ENCODE results near the gene ANTXRL. TPM values are rescaled to one million over a fixed set of nuclear protein-coding genes. Genes with fewer than 3 reads are reported as not detected.
"Not testable (repeated sequence)": the region's sequence is repeated elsewhere in the genome, so short reads cannot be mapped to it uniquely, and the experiment has no call there.

ANTXRL gene
- total and polyA plus RNA-seq, 2 experiments from 2014 or later = not detected

- DNase-seq (ENCODE audit: low read depth in 1 of 2, low spot score in 1 of 2) = no peak
- peaks cover 9% of the 10 kb centered on the region for H3K4me1 ChIP-seq (ENCODE audit: low read depth)
- no peaks in the 10 kb centered on the region for H3K9me3 ChIP-seq (ENCODE audit: low read depth)
- no peak for TF ChIP-seq CTCF (IDR thresholded peaks at IDR 0.05; ENCODE audit: low read depth, low read length)
- H3K27ac ChIP-seq = no peak overlapping the region
- H3K4me3 ChIP-seq = no peak overlapping the region
- H3K36me3 ChIP-seq = no peaks in the 10 kb centered on the region
- no peaks in the 10 kb centered on the region for H3K27me3 ChIP-seq
These were observed 19.4 kb upstream of the ANTXRL start for GRCh38 chr10:46267132-46267985.

GRCh38 chr10:46268076-46268881, 18.5 kb upstream of the ANTXRL start:
- Histone ChIP-seq H3K27me3 (no peaks in the 10 kb centered on the region), H3K4me1 (ENCODE audit: low read depth) (peaks cover 9% of the 10 kb centered on the region), H3K36me3 (no peaks in the 10 kb centered on the region), H3K4me3 (no peak overlapping the region), H3K9me3 (ENCODE audit: low read depth) (no peaks in the 10 kb centered on the region), H3K27ac (no peak overlapping the region)
- DNase-seq (ENCODE audit: low read depth in 1 of 2, low spot score in 1 of 2) = no peak
- TF ChIP-seq CTCF (IDR thresholded peaks at IDR 0.05; ENCODE audit: low read depth, low read length) = no peak

- not testable (repeated sequence) for H3K4me3 ChIP-seq, H3K27ac ChIP-seq
- DNase-seq (ENCODE audit: low read depth in 1 of 2, low spot score in 1 of 2) = peak in 1 of 2 donors; percentile 56
These were observed 17.2 kb upstream of the ANTXRL start for GRCh38 chr10:46269554-46270053.

GRCh38 chr10:46270086-46270811, 16.5 kb upstream of the ANTXRL start:
- Histone ChIP-seq H3K4me1 (ENCODE audit: low read depth) (peaks cover 9% of the 10 kb centered on the region), H3K36me3 (no peaks in the 10 kb centered on the region), H3K27ac (no peak overlapping the region), H3K9me3 (ENCODE audit: low read depth) (no peaks in the 10 kb centered on the region), H3K27me3 (no peaks in the 10 kb centered on the region), H3K4me3 (no peak overlapping the region)
- TF ChIP-seq CTCF (IDR thresholded peaks at IDR 0.05; ENCODE audit: low read depth, low read length) = no peak
- DNase-seq (ENCODE audit: low read depth in 1 of 2, low spot score in 1 of 2) = no peak

More at GRCh38 chr10:46269554-46270053, 17.2 kb upstream of the ANTXRL start:
- not testable (repeated sequence) for H3K9me3 ChIP-seq (ENCODE audit: low read depth); H3K27me3 ChIP-seq; H3K36me3 ChIP-seq; H3K4me1 ChIP-seq (ENCODE audit: low read depth)

- H3K27ac ChIP-seq; H3K9me3 ChIP-seq (ENCODE audit: low read depth); H3K36me3 ChIP-seq; H3K4me3 ChIP-seq; DNase-seq (ENCODE audit: low read depth in 1 of 2, low spot score in 1 of 2); H3K4me1 ChIP-seq (ENCODE audit: low read depth); H3K27me3 ChIP-seq: not testable (repeated sequence)
These were observed 15.8 kb upstream of the ANTXRL start for GRCh38 chr10:46270963-46271530.

- not testable (repeated sequence) for DNase-seq (ENCODE audit: low read depth in 1 of 2, low spot score in 1 of 2); H3K27me3 ChIP-seq; H3K27ac ChIP-seq; H3K9me3 ChIP-seq (ENCODE audit: low read depth); H3K36me3 ChIP-seq; H3K4me3 ChIP-seq; H3K4me1 ChIP-seq (ENCODE audit: low read depth)
These were observed 14.8 kb upstream of the ANTXRL start for GRCh38 chr10:46271795-46272499.
